ENCODE measurements around the gene SSC4D. TPM values are rescaled to one million over a fixed set of nuclear protein-coding genes. Genes with fewer than 3 reads are reported as not detected.

The SSC4D gene
- total and polyA plus RNA-seq, 2 experiments from 2014 or later = 4.9 to 11.4 TPM

DNA sequence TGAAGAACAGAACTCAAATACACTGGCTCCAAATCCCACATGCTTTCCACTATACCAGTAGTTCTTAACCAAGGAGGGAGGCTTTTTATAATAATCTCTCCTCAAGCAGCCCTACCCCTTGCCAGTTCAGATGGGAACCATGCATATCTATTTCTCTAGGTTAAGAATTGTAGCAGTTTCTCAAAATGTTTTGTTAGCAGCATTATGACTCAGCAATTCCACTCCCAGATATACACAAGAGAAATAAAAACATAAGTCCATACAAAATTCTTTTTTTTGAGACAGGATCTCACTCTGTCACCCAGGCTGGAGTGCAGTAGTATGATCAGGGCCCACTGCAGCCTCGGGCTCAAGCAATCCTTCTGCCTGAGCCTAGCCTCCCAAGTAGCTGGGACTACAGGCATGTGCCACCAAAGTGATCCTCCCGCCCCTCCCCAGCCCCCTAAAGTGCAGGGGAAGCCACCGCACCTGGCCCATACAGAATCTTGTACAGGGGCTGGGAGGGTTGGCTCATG lies 68.8 kb downstream of the SSC4D start (continued):
- TF ChIP-seq, protein P1, sequence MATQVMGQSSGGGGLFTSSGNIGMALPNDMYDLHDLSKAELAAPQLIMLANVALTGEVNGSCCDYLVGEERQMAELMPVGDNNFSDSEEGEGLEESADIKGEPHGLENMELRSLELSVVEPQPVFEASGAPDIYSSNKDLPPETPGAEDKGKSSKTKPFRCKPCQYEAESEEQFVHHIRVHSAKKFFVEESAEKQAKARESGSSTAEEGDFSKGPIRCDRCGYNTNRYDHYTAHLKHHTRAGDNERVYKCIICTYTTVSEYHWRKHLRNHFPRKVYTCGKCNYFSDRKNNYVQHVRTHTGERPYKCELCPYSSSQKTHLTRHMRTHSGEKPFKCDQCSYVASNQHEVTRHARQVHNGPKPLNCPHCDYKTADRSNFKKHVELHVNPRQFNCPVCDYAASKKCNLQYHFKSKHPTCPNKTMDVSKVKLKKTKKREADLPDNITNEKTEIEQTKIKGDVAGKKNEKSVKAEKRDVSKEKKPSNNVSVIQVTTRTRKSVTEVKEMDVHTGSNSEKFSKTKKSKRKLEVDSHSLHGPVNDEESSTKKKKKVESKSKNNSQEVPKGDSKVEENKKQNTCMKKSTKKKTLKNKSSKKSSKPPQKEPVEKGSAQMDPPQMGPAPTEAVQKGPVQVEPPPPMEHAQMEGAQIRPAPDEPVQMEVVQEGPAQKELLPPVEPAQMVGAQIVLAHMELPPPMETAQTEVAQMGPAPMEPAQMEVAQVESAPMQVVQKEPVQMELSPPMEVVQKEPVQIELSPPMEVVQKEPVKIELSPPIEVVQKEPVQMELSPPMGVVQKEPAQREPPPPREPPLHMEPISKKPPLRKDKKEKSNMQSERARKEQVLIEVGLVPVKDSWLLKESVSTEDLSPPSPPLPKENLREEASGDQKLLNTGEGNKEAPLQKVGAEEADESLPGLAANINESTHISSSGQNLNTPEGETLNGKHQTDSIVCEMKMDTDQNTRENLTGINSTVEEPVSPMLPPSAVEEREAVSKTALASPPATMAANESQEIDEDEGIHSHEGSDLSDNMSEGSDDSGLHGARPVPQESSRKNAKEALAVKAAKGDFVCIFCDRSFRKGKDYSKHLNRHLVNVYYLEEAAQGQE (IDR thresholded peaks at IDR 0.05; ENCODE audit: unreplicated experiment) = no peak
- no peak for TF ChIP-seq ZNF331 (CRISPR knock-in tag; IDR thresholded peaks at IDR 0.05; ENCODE audit: low read depth)
- no peak for TF ChIP-seq NANOG (IDR thresholded peaks at IDR 0.05; ENCODE audit: borderline replicate concordance)
- TF ChIP-seq, protein P2, sequence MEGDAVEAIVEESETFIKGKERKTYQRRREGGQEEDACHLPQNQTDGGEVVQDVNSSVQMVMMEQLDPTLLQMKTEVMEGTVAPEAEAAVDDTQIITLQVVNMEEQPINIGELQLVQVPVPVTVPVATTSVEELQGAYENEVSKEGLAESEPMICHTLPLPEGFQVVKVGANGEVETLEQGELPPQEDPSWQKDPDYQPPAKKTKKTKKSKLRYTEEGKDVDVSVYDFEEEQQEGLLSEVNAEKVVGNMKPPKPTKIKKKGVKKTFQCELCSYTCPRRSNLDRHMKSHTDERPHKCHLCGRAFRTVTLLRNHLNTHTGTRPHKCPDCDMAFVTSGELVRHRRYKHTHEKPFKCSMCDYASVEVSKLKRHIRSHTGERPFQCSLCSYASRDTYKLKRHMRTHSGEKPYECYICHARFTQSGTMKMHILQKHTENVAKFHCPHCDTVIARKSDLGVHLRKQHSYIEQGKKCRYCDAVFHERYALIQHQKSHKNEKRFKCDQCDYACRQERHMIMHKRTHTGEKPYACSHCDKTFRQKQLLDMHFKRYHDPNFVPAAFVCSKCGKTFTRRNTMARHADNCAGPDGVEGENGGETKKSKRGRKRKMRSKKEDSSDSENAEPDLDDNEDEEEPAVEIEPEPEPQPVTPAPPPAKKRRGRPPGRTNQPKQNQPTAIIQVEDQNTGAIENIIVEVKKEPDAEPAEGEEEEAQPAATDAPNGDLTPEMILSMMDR (conservative IDR thresholded peaks at IDR 0.05; ENCODE audit: low read depth in 2 of 2) = no peak
- TF ChIP-seq POLR2AphosphoS5 (IDR thresholded peaks at IDR 0.05; ENCODE audit: low read depth) = no peak

Other genes starting within 250 kb of the SSC4D start
- gene SRRM3, start 207.8 kb downstream of the SSC4D start, total RNA-seq (2014; rRNA removed; shearing (Covaris generic)) = 9.2 and 13.8 TPM in 2 replicates
- 8.2 and 8.6 TPM in 2 replicates for gene SRRM3, start 207.8 kb downstream of the SSC4D start, polyA plus RNA-seq (2016; fragmentation: Nextera tagmentation; extraction: Ambion mirVana)
- 47.5 and 48.1 TPM in 2 replicates for gene HSPB1, start 107.0 kb downstream of the SSC4D start, total RNA-seq (2014; rRNA removed; shearing (Covaris generic))
- gene HSPB1, start 107.0 kb downstream of the SSC4D start, polyA plus RNA-seq (2016; fragmentation: Nextera tagmentation; extraction: Ambion mirVana) = 437 and 458 TPM in 2 replicates
- gene YWHAG, start 50.7 kb downstream of the SSC4D start, total RNA-seq (2014; rRNA removed; shearing (Covaris generic)) = 179 and 180 TPM in 2 replicates
- 82.2 and 97.0 TPM in 2 replicates for gene YWHAG, start 50.7 kb downstream of the SSC4D start, polyA plus RNA-seq (2016; fragmentation: Nextera tagmentation; extraction: Ambion mirVana)
- gene ZP3, start 15.3 kb upstream of the SSC4D start, total RNA-seq (2014; rRNA removed; shearing (Covaris generic)) = 4.3 and 5.1 TPM in 2 replicates
- gene ZP3, start 15.3 kb upstream of the SSC4D start, polyA plus RNA-seq (2016; fragmentation: Nextera tagmentation; extraction: Ambion mirVana) = 9.6 and 15.2 TPM in 2 replicates
- gene DTX2, start 52.0 kb upstream of the SSC4D start, total RNA-seq (2014; rRNA removed; shearing (Covaris generic)) = 72.8 and 77.9 TPM in 2 replicates
- 29.7 and 36.1 TPM in 2 replicates for gene DTX2, start 52.0 kb upstream of the SSC4D start, polyA plus RNA-seq (2016; fragmentation: Nextera tagmentation; extraction: Ambion mirVana)
- gene UPK3B, start 100.9 kb upstream of the SSC4D start, total RNA-seq (2014; rRNA removed; shearing (Covaris generic)) = 3.0 and 5.2 TPM in 2 replicates
- 3.3 and 3.8 TPM in 2 replicates for gene UPK3B, start 100.9 kb upstream of the SSC4D start, polyA plus RNA-seq (2016; fragmentation: Nextera tagmentation; extraction: Ambion mirVana)
- not detected in 2 replicates for gene SPDYE16, start 133.6 kb upstream of the SSC4D start, total RNA-seq (2014; rRNA removed; shearing (Covaris generic))
- gene SPDYE16, start 133.6 kb upstream of the SSC4D start, polyA plus RNA-seq (2016; fragmentation: Nextera tagmentation; extraction: Ambion mirVana) = 0.55 and 1.1 TPM in 2 replicates
- 3.3 and 9.1 TPM in 2 replicates for gene POMZP3, start 217.6 kb upstream of the SSC4D start, total RNA-seq (2014; rRNA removed; shearing (Covaris generic))
- 6.8 and 8.7 TPM in 2 replicates for gene POMZP3, start 217.6 kb upstream of the SSC4D start, polyA plus RNA-seq (2016; fragmentation: Nextera tagmentation; extraction: Ambion mirVana)